GM19372 (cell line): Measurements from ENCODE around the gene FGF6.
"Not testable (repeated sequence)": the region's sequence is repeated elsewhere in the genome, so short reads cannot be mapped to it uniquely, and the experiment has no call there.

ENCODE experiments used
- ATAC-seq: cut with Tn5 transposase; IDR thresholded peaks from one replicate; pipeline ENCODE4 v1.9.1; 2021; ENCODE audit warnings: mild to moderate bottlenecking, low read depth, moderate library complexity; ENCODE audit not compliant: unreplicated experiment

FGF6 gene

DNA sequence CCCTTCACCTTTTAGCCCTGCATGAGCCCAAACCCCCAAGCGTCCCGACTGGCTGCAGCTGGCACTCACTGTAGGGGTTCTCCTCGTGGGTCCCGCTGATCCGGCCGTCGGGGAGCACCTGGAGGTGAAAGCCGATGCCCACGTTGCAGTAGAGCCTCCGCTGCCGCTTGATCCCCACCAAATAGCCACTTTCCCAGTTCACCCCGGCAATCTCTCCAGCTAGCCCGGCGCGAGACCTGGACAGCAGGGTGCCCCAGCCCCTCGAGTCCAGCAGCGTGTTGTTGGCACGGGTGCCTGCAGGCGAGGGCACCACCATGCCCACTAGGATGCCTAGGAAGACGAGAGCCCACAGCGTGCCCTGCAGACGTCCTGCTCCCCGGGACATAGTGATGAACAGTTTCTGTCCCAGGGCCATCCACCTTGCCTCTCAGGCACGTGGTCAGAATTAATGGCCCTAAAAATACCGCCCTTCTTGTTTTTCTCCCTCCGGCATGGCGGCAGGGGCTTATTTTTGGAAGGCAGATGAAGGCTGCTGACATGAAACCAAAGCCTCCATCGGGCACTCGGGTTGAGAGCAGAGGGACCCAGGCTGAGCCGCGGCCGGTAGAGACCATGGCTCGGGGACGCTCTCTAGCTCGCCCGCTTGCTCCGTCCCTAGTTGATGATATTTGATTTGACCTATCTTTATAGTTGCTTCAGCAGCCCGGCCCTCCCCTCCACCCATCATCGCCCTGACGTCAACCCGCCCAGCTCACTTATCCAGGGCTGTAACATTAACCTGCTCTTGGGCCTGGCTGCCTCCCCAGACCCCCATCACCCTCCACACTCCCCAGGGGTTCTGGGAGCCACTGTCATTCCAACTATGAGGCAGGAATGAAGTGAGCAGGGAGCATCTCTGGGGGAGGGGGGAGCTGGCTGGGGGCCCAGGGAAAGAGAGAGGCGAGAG lies at the start of gene FGF6:
FGF6 (minus strand) TSS at position 660 of the 946 bp plus-strand sequence; CDS start at position 415, 245 bp downstream.
- ATAC-seq = no peak

GRCh38 chr12:4490973-4491372 lies 45.4 kb upstream of the FGF6 start:
- no peak for ATAC-seq

DNA sequence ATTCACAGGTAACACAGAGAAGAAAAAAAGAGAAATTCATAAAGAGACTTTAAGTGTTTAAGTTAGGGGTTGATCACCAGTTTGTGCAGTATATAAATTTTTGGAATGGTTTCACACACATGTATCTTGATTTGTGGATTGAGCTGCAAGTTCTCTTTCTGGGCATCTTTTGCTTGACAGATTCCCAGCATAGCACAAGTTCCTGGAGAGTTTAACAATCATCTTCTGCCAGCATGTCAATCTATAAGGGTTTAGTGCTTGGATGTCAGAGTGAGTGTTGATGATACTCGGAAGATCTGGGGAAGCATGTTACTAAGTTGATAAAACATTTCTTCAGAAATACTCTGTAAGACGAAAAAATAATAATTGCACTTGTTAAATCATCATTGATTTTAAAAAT lies 43.9 kb upstream of the FGF6 start:
- no peak for ATAC-seq

- ATAC-seq = no peak
These were observed 41.4 kb upstream of the FGF6 start for GRCh38 chr12:4486980-4487379.

DNA sequence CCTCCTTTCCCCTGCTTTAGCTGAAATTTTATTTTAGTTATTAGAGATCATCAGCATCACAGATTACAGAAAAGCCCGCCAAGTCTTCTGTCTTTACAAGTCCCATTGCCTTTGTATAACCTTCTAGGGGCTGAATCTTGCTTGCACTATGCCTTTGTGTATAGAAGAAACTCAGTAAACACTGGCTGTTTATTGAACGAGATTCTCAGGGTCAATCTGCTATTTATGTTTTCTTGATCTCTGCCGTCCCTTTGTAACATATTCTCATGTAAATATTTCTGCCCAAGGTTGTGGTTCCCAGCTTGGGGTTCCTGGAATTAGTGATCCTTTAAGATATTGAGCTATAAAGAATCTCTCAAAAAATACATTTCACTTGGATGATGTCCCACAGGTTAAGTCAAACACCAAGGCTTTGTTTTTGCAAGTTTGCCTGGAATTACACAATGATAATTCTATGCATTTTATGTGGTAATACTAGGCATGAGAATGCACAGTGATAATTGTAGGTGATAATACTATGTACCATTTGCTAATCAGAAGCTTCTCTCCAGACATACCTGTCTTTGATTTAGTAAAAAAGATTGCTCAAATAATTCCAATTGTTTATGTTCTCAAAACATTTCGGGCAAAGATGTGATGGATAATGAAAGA lies 40.6 kb upstream of the FGF6 start:
- no peak for ATAC-seq

GRCh38 chr12:4483885-4484823 lies 38.5 kb upstream of the FGF6 start:
- no peak for ATAC-seq

DNA sequence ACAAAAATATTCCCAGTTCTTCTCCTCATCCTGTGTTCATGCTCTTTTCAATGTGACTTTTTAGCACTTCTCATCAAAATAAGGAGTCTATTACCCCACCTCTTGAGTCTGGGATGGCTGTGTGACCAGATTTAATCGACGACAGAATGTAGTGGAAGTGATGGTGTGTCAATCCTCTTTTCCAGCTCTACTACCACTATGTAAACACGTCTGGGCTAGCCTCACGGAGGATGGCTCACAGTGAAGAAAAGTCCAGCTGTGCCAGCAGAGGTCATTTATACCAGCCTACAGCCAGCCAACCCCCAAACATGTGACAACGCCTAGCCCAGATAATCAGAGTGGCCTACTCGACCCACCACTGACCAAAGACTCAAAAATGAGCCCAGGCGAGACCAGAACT lies 37.3 kb upstream of the FGF6 start:
- no peak for ATAC-seq

GRCh38 chr12:4478933-4479332 lies 33.3 kb upstream of the FGF6 start:
- ATAC-seq = no peak

GRCh38 chr12:4477129-4477528 lies 31.5 kb upstream of the FGF6 start:
- ATAC-seq = no peak

DNA sequence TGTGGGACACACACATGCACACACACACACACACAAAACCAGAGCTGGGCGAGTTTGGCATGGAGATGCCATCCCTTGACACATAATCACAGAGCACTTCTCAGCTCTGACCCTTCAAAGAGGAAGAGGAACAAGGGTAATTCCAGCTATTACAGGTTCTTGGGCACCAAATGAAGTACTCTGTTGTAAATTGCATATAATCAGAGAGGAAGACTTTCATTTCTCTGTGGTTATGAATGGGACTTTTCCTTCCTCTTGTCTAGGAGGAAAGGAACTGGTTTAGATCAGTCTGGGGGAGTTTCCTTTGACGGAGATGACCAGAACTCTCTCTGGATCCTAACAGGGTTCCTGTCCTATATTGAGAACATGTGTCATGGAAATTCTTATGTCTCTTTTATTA lies 26.4 kb upstream of the FGF6 start:
- no peak for ATAC-seq

DNA sequence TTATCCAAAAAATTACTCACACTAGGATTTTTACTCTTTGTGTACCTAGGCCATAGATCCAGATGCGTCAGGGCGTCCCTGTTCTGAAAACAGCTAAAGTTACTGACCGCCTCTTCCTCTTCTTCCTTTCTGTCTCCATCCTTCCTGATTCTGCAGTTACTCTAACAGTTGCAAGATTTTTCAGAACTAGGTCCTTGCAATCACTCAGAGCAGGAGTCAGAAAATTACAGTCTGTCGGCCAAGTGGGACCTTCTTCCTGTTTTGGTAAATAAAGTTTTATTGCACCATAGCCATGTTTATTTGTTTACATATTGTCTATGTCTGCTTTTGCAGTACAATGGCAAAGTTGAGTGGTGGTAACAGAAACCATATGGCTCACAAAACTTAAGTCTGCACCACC lies 25.6 kb upstream of the FGF6 start:
- no peak for ATAC-seq

DNA sequence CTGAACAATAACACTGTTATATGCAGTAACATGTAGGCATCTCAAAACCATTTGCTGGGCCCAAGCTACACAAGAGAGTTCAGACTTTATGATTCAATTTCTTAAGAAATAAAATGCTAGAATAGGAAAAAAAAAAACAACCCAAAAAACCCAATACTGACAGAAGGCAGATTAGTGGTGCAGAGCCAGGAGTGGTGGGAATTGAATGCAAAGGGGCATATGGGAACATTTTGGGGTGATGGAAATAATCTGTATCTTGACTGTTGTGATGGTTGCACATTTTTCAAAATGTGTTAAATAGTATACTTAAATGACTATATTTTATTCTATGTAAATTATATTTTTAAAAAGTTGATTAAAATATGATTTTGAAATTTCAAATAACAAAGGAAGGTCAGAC lies 23.4 kb upstream of the FGF6 start:
- no peak for ATAC-seq

GRCh38 chr12:4460761-4461160 lies 15.1 kb upstream of the FGF6 start:
- no peak for ATAC-seq

GRCh38 chr12:4455849-4456248 lies 10.2 kb upstream of the FGF6 start:
- not testable (repeated sequence) for ATAC-seq

DNA sequence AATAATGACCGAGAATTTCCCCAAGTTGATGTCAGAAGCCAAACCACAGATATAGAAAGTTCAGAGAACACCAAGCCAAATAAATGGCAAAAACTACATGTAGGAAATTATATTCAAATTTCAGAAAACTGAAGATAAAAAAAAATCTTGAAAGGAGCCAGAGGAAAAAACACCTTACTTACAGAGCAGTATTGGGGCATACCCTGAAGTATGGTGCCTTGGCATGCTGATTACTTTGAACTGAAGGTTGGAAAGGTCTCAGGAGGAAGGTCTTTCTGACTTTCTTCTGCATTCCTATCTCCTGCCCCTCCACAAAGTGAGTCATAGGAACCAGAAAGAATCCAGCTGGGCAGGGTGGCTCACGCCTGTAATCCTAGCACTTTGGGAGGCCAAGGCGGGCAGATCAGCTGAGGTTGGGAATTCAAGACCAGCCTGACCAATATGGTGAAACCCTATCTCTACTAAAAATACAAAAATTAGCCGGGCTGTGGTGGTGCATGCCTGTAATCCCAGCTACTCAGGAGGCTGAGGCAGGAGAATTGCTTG lies 8.8 kb upstream of the FGF6 start:
- no peak for ATAC-seq

DNA sequence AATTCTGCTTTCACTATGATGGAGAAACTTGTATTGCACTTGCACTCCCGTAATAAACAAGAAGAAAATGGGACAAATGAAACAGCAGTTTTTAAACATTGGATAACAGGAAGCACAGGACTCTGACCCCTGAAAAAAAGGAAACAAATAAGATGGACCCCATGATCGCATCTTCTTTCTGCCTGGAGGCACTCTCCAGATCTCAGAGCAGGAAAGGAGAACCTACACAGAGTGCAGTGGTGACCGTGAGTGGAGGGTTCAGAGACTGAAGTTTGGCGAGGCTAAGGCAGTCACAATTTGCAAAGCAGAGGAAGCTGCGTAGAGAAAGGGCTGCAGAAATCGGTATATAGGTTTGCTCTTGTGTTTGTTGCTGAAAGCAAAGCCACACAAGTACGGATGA lies 6.1 kb upstream of the FGF6 start:
- ATAC-seq = no peak

GRCh38 chr12:4450551-4451112 lies 5.0 kb upstream of the FGF6 start:
- ATAC-seq = no peak

DNA sequence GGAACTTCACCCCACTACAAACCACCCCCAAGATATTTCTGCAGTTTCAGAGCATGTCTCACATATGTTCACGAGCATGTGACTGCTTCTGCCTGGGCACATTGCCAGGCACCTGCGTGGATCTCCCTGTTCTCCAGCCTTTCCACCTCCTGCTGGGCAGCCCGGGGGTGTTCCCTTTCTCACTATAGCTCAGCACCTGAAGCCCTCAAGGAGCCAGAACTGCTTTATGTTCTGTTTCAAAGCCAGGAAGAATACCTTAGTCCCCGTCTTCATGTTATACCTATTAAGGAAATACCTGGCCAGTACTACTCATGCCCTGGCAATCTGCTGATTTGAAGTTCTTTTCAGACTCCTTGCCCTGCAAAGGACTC lies 4.2 kb upstream of the FGF6 start:
- no peak for ATAC-seq

- no peak for ATAC-seq
These were observed 3.6 kb upstream of the FGF6 start for GRCh38 chr12:4448943-4449850.
